SKM-1 treated with dmso at 0.1 percent for 144 hours (cell line): ENCODE results near the gene MEF2B.
"Not testable (repeated sequence)": the region's sequence is repeated elsewhere in the genome, so short reads cannot be mapped to it uniquely, and the experiment has no call there.

Experiments used
- DNase-seq: peaks from one replicate; lab custom pipeline; 2025; ENCODE audit not compliant: unreplicated experiment; lab: John Stamatoyannopoulos, UW

The MEF2B gene

GRCh38 chr19:19193926-19194325 lies 23.9 kb upstream of the MEF2B start:
- DNase-seq, result no peak

- DNase-seq, result no peak
These were observed 22.9 kb upstream of the MEF2B start for GRCh38 chr19:19192910-19193423.

GRCh38 chr19:19192078-19192882 lies 22.2 kb upstream of the MEF2B start, which contains the start of the genes BORCS8 and RFXANK:
BORCS8 (minus strand) TSS chr19:19192152; CDS start chr19:19192117, 35 bp downstream.
RFXANK (plus strand) TSS chr19:19192258; CDS start chr19:19193947, 1,689 bp downstream.
- peak; percentile 99 for DNase-seq

- DNase-seq, result no peak
These were observed 21.7 kb upstream of the MEF2B start for GRCh38 chr19:19191768-19192077.

- no peak for DNase-seq
These were observed 16.7 kb upstream of the MEF2B start for GRCh38 chr19:19186742-19187141.

GRCh38 chr19:19185853-19186740 lies 16.0 kb upstream of the MEF2B start:
- DNase-seq, result peak; percentile 98

- peak; percentile 48 for DNase-seq
These were observed 11.5 kb upstream of the MEF2B start for GRCh38 chr19:19181488-19181998.

- DNase-seq, result no peak
These were observed 9.7 kb upstream of the MEF2B start for GRCh38 chr19:19179548-19180441.

- DNase-seq, result no peak
These were observed 6.9 kb upstream of the MEF2B start for GRCh38 chr19:19176950-19177349.

GRCh38 chr19:19173243-19173642 lies 3.2 kb upstream of the MEF2B start:
- DNase-seq, result not testable (repeated sequence)

- DNase-seq, result peak; percentile 15
These were observed 1.9 kb upstream of the MEF2B start for GRCh38 chr19:19171821-19172532.

GRCh38 chr19:19170873-19171672 lies 1.0 kb upstream of the MEF2B start:
- DNase-seq, result no peak

GRCh38 chr19:19169236-19170052 lies 619 bp downstream of the MEF2B start:
- no peak for DNase-seq

GRCh38 chr19:19167612-19168011 lies 2.5 kb downstream of the MEF2B start:
- DNase-seq, result no peak

GRCh38 chr19:19165396-19165795 lies 4.7 kb downstream of the MEF2B start:
- DNase-seq, result no peak

GRCh38 chr19:19162495-19162894 lies 7.6 kb downstream of the MEF2B start:
- no peak for DNase-seq

GRCh38 chr19:19160461-19161035 lies 9.5 kb downstream of the MEF2B start:
- no peak for DNase-seq

- DNase-seq, result no peak
These were observed 10.5 kb downstream of the MEF2B start for GRCh38 chr19:19159534-19159933.
